ENCODE results near the gene EHBP1. TPM values are rescaled to one million over a fixed set of nuclear protein-coding genes. Genes with fewer than 3 reads are reported as not detected.

Gene EHBP1
- total and polyA plus RNA-seq, 2 donors (not counting 3 experiments of a cell fraction or from before 2014, with no cell fraction given), result 8.4 to 34.8 TPM

DNA sequence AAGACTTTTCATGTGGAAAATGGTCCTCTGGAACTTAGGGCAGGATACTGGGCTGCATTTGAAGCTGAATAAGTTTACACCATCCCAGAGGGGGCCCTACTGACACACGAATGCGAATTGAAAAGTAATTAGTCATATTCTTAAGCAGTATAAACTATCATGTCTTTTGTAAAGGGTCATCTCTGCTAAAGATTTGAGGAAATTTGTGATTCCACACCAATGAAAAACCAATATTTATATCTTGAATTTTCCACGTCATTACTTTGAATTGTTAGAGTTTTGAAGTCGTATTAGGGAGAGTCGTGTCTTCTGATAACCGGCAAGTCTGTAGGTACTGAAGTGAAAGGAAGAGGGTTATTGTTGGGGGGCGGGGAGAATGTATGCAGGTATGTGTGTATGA is 341.0 kb downstream of the EHBP1 start:
- FAIRE-seq (peak; percentile 43), DNase-seq (ENCODE audit: low read depth, low spot score) (no peak)
- Histone ChIP-seq H3K4me1 (ENCODE audit: control insufficient read depth, extremely low read depth, insufficient read depth, low read length) (peaks cover 16% of the 10 kb centered on the region), H3K9me3 (replicated peaks; ENCODE audit: control insufficient read depth, insufficient read depth, low read length) (no peaks in the 10 kb centered on the region), H3K27me3 (ENCODE audit: control insufficient read depth in 2 of 2, insufficient read depth in 2 of 2, low read length in 2 of 2) (peaks cover 37 to 39% of the 10 kb centered on the region in 2 experiments), H3K9ac (replicated peaks; ENCODE audit: extremely low read depth, insufficient read depth, low read length) (no peak overlapping the region), H3K4me2 (ENCODE audit: insufficient read depth, low read length) (no peak overlapping the region), H3K27ac (ENCODE audit: insufficient read depth, low read depth, low read length) (no peak overlapping the region), H2AFZ (ENCODE audit: low read depth, low read length) (no peak overlapping the region), H3K4me3 (replicated peaks in 1 of 3; ENCODE audit: insufficient read depth in 1 of 3, low read depth in 1 of 3, low read length in 3 of 3) (no peak overlapping the region), H3K36me3 (ENCODE audit: control insufficient read depth in 2 of 2, extremely low read depth in 1 of 2, insufficient read depth in 2 of 2, low read length in 2 of 2) (no peaks in the 10 kb centered on the region), H3K9me1 (replicated peaks; ENCODE audit: control insufficient read depth, extremely low read depth, insufficient read depth, low read length) (no peaks in the 10 kb centered on the region), H4K20me1 (replicated peaks; ENCODE audit: control insufficient read depth, extremely low read depth, insufficient read depth, low read length) (no peaks in the 10 kb centered on the region), H3K79me2 (ENCODE audit: control insufficient read depth, insufficient read depth, low read length) (no peaks in the 10 kb centered on the region)
- ChIA-PET CTCF (interaction anchor here (1.0 kb wide), 2 partner anchors 10 to 440 kb away, joined by 3 read pairs; no protein-coding TSS in a partner anchor), POLR2A (no interaction called here)
- TF ChIP-seq, protein P1, sequence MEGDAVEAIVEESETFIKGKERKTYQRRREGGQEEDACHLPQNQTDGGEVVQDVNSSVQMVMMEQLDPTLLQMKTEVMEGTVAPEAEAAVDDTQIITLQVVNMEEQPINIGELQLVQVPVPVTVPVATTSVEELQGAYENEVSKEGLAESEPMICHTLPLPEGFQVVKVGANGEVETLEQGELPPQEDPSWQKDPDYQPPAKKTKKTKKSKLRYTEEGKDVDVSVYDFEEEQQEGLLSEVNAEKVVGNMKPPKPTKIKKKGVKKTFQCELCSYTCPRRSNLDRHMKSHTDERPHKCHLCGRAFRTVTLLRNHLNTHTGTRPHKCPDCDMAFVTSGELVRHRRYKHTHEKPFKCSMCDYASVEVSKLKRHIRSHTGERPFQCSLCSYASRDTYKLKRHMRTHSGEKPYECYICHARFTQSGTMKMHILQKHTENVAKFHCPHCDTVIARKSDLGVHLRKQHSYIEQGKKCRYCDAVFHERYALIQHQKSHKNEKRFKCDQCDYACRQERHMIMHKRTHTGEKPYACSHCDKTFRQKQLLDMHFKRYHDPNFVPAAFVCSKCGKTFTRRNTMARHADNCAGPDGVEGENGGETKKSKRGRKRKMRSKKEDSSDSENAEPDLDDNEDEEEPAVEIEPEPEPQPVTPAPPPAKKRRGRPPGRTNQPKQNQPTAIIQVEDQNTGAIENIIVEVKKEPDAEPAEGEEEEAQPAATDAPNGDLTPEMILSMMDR (IDR thresholded peaks at IDR 0.05; ENCODE audit: extremely low read depth in 1 of 2, insufficient read depth in 1 of 2, low read depth in 1 of 2, low read length in 2 of 2), result no peak
- TF ChIP-seq MYC (IDR thresholded peaks at IDR 0.05; ENCODE audit: low read depth, low read length), result no peak
- no peak for TF ChIP-seq JUN (IDR thresholded peaks at IDR 0.05; ENCODE audit: borderline replicate concordance, insufficient read depth, insufficient read length, low read depth)
- no peak for TF ChIP-seq POLR2A (IDR thresholded peaks at IDR 0.05; ENCODE audit: low read depth, low read length)
- TF ChIP-seq GATA2 (IDR thresholded peaks at IDR 0.05; ENCODE audit: insufficient read depth, insufficient read length, low read depth, low read length), result no peak
- no peak for TF ChIP-seq EZH2 (IDR thresholded peaks at IDR 0.05; ENCODE audit: borderline replicate concordance, low read depth, low read length, severe bottlenecking)
- no peak for TF ChIP-seq FOS (IDR thresholded peaks at IDR 0.05; ENCODE audit: borderline replicate concordance, insufficient read depth, low read length)
- TF ChIP-seq, protein P2, sequence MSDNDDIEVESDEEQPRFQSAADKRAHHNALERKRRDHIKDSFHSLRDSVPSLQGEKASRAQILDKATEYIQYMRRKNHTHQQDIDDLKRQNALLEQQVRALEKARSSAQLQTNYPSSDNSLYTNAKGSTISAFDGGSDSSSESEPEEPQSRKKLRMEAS (IDR thresholded peaks at IDR 0.05; ENCODE audit: insufficient read depth, insufficient read length), result no peak
- TF ChIP-seq POLR2AphosphoS5 (IDR thresholded peaks at IDR 0.05; ENCODE audit: insufficient read depth, low read depth, low read length), result no peak
- intact Hi-C loops (cut with micrococcal nuclease) (no loop called here), dilution Hi-C loops (cut with MboI; ENCODE audit: extremely low pct_ligation_motif_present, low sequenced_read_pairs) (no loop called here)
- BruUV-seq (replicated peaks), result no TSS peak
